GM10266 (cell line): ENCODE data around the gene CLIP1.

Source experiments
- DNase-seq: peaks from one replicate; pipeline ENCODE4 v3.0.0; 2012; ENCODE audit errors: extremely low spot score
- TF ChIP-seq, protein P1 (sequence below): IDR thresholded peaks from 2 replicates; pipeline ENCODE4 v1.5.1; 2012; ENCODE audit warnings: mild to moderate bottlenecking, low read depth; ENCODE audit not compliant: control insufficient read depth, insufficient read depth; ENCODE audit errors: missing control alignments

The CLIP1 gene

DNA sequence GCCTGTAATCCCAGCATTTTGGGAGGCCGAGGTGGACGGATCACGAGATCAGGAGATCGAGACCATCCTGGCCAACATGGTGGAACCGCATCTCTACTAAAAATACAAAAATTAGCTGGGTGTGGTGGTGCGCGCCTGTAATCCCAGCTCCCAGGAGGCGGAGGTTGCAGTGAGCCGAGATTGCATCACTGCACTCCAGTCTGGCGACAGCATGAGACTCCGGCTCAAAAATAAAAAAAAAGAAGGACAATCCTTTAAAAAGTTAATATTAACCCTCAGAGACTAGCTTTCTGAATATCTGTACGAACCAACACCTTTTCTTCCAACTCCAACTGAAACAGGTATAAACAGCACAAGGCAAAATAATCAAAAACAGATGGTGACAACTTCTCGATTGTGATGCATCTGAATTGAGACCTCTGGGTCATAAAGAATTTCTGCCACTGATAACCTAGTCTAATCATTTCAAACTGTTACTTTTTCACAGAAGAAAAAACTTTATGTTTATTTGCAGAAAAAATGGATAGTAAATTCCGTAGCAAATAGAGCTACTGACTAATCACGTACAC, 27.8 kb downstream of the CLIP1 start:
- TF ChIP-seq, protein P1, sequence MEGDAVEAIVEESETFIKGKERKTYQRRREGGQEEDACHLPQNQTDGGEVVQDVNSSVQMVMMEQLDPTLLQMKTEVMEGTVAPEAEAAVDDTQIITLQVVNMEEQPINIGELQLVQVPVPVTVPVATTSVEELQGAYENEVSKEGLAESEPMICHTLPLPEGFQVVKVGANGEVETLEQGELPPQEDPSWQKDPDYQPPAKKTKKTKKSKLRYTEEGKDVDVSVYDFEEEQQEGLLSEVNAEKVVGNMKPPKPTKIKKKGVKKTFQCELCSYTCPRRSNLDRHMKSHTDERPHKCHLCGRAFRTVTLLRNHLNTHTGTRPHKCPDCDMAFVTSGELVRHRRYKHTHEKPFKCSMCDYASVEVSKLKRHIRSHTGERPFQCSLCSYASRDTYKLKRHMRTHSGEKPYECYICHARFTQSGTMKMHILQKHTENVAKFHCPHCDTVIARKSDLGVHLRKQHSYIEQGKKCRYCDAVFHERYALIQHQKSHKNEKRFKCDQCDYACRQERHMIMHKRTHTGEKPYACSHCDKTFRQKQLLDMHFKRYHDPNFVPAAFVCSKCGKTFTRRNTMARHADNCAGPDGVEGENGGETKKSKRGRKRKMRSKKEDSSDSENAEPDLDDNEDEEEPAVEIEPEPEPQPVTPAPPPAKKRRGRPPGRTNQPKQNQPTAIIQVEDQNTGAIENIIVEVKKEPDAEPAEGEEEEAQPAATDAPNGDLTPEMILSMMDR, result no peak
- DNase-seq, result no peak

DNA sequence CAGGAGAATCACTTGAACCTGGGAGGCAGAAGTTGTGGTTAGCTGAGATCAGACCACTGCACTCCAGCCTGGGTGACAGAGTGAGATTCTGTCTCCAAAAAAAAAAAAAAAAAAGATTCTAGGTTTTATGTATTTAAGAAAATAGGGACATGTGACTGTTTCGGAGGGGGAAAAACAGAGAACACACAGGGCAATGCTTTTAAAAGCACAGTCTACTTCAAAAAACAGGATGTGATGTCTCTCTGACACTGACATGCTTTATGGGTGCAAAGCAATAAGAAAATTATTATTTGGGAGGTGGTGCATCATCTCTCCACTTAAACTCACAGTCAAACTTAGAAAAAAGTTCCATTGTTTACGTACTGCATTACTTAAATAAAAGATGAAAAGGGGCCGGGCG, 28.7 kb downstream of the CLIP1 start:
- TF ChIP-seq, protein P1, result no peak
- no peak for DNase-seq

DNA sequence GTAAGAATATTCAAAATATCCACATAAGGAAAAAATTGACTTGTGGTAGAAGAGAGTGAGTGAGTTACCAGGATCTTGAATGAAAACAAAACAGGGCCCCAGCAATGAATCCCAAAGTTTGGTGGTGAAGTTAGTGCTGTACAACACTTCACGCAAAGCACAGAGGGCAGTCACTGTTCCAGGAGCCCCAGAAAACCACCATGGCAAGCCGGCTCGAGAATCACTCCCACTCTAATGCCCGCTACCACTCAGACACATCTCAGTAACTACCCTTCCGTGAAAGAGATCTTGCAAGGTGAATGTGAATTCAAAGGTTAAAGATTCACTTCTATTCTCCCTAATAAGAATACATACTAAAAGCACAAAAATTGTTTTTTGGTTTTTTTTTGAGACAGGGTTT, 30.1 kb downstream of the CLIP1 start:
- TF ChIP-seq, protein P1, result no peak

DNA sequence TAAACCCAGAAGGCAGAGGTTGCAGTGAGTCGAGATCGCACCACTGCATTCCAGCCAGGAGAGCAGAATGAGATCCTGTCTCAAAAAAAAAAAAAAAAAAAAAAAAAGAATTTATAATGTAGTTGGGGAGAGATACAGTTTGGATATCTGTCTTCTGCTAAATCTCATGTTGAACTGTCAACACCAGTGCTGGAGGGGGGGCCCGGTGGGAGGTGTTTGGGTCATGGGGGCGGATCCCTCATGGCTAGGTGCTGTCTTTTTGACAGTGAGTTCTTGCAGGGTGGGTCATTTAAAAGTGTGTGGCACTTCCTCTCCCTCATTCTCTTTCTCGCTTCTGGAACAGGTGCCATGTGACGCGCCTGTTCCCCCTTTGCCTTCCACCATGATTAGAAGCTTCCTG, 32.8 kb downstream of the CLIP1 start:
- TF ChIP-seq, protein P1, result no peak
- DNase-seq, result no peak

More for the DNA sequence above, 30.1 kb downstream of the CLIP1 start:
- DNase-seq, result no peak

DNA sequence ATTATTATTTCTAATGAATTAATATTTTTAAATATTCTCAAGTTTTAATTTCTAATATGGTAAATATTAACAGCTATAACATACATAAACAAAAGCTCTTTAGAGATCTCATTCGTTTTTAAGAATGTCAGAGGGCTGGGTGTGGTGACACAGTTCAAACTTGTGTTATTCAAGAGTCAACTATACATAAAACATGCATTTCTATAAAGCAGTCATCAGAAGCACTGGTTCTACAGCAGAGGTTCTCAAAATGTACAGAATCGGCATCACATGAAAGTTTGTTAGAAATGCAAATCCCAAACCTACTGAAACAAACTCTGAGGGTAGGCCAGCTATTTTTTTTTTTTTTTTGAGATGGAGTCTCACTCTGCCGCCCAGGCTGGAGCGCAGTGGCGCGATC, 34.6 kb downstream of the CLIP1 start:
- no peak for DNase-seq
- TF ChIP-seq, protein P1, result no peak

DNA sequence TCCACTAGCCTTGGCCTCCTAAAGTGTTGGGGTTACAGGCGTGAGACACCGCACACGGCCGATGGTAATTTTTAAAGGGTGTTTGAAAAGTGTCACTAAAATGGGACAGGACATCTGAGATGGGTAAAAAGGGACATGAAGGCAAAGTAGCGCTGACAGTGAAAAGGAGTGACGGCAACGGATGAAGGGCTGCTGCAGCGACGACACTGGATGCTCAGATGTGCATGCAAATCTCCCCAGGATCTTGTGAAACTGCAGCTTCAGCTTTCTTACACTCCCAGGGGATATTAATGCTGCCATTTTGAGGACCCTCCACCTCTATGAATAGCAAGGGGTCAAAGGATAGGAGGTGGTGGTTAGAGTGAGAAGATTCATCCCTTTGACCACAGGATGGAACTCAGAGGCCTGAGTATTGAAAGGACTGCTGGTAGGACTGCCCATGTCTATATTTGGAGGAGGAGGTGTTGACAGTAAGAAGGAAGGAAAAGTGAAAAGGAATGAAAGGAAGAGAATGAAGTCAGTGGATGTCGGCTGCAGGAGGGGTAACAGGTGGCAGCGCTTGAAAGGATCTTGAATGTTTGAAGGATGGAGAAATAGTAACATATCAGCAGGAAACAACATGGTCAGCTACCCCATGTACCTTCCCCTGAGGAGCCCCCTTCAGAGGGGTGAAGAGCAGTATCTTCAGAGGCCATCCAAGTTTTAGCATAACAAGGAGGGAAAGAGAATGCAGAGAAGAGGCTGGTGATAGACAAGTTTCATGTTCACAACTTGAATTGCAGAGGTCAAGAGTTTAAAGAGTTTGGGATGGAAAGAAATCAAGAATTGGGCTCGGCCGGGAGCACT, 37.1 kb downstream of the CLIP1 start:
- DNase-seq, result no peak
- TF ChIP-seq, protein P1, result no peak

DNA sequence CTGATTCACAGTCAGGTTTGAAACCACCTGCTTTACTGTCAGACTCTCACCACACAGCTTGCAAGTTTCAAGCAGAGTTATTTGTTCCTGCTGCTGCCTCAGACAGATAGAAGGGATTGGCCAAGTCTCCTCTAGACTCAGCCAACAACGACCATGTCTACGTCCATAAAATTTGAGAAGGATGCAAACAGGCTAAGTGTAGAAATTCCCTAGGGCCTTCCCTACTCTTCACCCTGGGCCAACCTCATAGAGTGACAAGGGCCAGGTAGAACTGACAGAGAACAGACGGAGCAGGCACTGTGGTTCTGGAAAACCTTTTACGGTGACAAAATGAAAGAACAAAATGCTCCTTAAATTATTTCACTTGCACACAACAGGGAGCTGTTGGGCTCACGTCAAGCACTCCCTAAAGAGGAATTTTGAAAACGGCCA, 39.5 kb downstream of the CLIP1 start:
- no peak for DNase-seq
- TF ChIP-seq, protein P1, result no peak
